GM12878 (cell line): ENCODE data around the gene USP2.

Experiments used
- BCL11A ChIP-seq: IDR thresholded peaks from 2 replicates; pipeline ENCODE4 v1.6.1; 2011; ENCODE audit warnings: low read depth, low read length
- CTCF ChIP-seq, 3 experiments: IDR thresholded peaks in 2 of 3; conservative IDR thresholded peaks in 1 of 3; 2 replicates each; pipeline ENCODE4 v1.5.1; 2011; ENCODE audit warnings: low read depth in 3 of 3, low read length in 3 of 3, mild to moderate bottlenecking in 3 of 3, control low read depth in 2 of 3, moderate library complexity in 2 of 3, inconsistent platforms in 1 of 3, mixed read lengths in 1 of 3; ENCODE audit not compliant: control insufficient read depth in 2 of 3, insufficient read depth in 1 of 3; ENCODE audit errors: extremely low read depth in 1 of 3
- EZH2 ChIP-seq: IDR thresholded peaks from 2 replicates; pipeline ENCODE4 v1.6.1; 2012; ENCODE audit warnings: low read depth, mild to moderate bottlenecking, control low read depth, inconsistent platforms, low read length, borderline replicate concordance; ENCODE audit not compliant: control insufficient read depth
- FOXM1 ChIP-seq: IDR thresholded peaks from 2 replicates; pipeline ENCODE4 v1.6.1; 2012; ENCODE audit warnings: low read depth, mild to moderate bottlenecking, inconsistent platforms, low read length, moderate library complexity
- HDGF ChIP-seq: fragments of 450-650 bp; IDR thresholded peaks from 2 replicates; pipeline ENCODE4 v1.6.1; 2016; ENCODE audit warnings: antibody characterized with exemption
- IRF5 ChIP-seq: fragments of 450-650 bp; IDR thresholded peaks from 2 replicates; pipeline ENCODE4 v1.6.1; 2017; ENCODE audit warnings: borderline replicate concordance
- POLR2AphosphoS5 ChIP-seq: IDR thresholded peaks from 2 replicates; pipeline ENCODE4 v1.6.1; 2011; ENCODE audit warnings: mild to moderate bottlenecking, low read length, inconsistent platforms
- REST ChIP-seq: IDR thresholded peaks from 2 replicates; pipeline ENCODE4 v1.6.1; 2012; ENCODE audit warnings: mild to moderate bottlenecking, low read depth, low read length
- SREBF2 ChIP-seq: IDR thresholded peaks from 2 replicates; pipeline ENCODE4 v1.6.1; 2012; ENCODE audit warnings: mild to moderate bottlenecking, low read length
- SUZ12 ChIP-seq: fragments of 200-600 bp; sonication (generic); IDR thresholded peaks from one replicate; pipeline ENCODE4 v1.6.1; 2018; ENCODE audit warnings: antibody characterized with exemption, mild to moderate bottlenecking; ENCODE audit not compliant: unreplicated experiment
- TBL1XR1 ChIP-seq: IDR thresholded peaks from 2 replicates; pipeline ENCODE4 v1.6.1; 2012; ENCODE audit warnings: low read depth, low read length, improper control_type of control experiment
- USF1 ChIP-seq: IDR thresholded peaks from 2 replicates; pipeline ENCODE4 v1.6.1; 2011; ENCODE audit warnings: borderline replicate concordance, low read depth, mild to moderate bottlenecking, moderate library complexity, mixed read lengths, low read length; ENCODE audit not compliant: insufficient read depth; ENCODE audit errors: extremely low read length
- ZNF274 ChIP-seq: IDR thresholded peaks from one replicate; pipeline ENCODE4 v1.8.0; 2011; ENCODE audit not compliant: insufficient read length, insufficient read depth

GRCh38 chr11:119347940-119348605, 33.4 kb downstream of the USP2 start:
- TF ChIP-seq IRF5 (no peak), BCL11A (no peak), HDGF (no peak), SREBF2 (no peak), POLR2AphosphoS5 (no peak), CTCF (IDR thresholded peaks at IDR 0.05 in 2 of 3, conservative IDR thresholded peaks at IDR 0.05 in 1 of 3; ENCODE audit: control insufficient read depth in 2 of 3, extremely low read depth in 1 of 3, insufficient read depth in 1 of 3, low read depth in 3 of 3, low read length in 3 of 3) (no peak), USF1 (no peak), TBL1XR1 (no peak), SUZ12 (no peak), REST (no peak), ZNF274 (no peak), FOXM1 (no peak), EZH2 (no peak)
